Stimulated activated CD4-positive, alpha-beta T cell treated with anti-CD3 and anti-CD28 coated beads, Interleukin-12 subunit alpha, Interleukin-12 subunit beta, amount 100 ng/mL, for 4 hours (primary cell): ENCODE measurements around the gene RGR.
"Not testable (repeated sequence)": the region's sequence is repeated elsewhere in the genome, so short reads cannot be mapped to it uniquely, and the experiment has no call there.

ENCODE experiments used
- DNase-seq: peaks from one replicate; pipeline ENCODE4 v3.0.0-alpha.2; 2020

Gene RGR

GRCh38 chr10:84261236-84261915, 16.5 kb downstream of the RGR start:
- no peak for DNase-seq

DNA sequence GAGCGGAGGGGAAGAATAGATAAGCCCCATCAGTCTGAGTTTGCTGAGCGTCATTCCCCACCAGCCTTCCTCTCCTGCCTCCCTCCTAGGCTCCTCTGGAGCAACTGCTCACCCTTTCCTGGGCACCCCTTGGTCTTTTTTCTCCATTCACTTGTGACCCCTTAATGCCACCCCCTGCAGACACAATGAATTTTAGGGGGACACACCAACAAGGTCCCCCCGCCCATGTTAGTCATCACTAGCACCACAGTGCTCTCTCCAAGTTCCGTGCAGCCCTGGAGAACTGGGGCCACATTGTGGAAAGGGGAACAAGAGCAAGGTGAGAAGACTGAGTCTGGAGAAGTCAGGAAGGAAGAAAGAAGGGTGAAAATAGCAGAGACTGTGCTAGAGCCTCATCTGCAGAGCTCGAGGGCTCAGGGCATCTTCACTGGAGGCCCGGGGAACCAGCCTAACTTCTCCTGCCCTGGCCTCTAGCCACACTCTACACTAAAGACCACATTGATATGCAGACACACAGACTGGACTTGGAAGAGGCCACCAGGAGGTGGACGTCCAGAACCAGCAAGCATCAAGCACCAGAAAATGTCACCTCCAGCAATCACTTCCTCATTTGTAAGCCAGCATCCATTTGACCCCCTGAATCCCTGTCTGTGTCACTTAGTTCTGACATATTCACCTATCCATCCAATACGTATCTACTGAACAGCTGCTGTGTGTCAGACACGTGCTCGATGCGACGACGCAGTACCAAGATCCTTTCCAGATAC, 17.5 kb downstream of the RGR start:
- no peak for DNase-seq

DNA sequence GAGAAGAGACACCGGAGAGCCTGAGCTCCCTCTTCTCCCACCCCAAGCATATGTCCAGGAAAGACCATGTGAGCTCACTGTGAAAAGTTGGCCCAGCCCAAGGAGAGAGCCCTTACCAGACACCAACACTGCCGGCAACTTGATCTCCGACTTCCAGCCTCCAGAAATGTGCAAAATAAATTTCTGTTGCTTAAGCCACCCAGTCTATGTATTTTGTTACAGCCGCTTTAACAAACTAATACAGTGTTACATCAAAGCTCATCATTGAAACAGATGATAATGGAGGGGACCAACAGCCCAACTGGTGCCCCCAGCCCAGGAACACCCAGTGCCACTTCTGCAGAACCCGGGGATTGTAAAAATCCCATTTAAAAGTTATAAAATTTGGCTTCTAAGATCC, 18.9 kb downstream of the RGR start:
- no peak for DNase-seq

- peak; percentile 64 for DNase-seq
Measured at GRCh38 chr10:84264611-84265141, 19.8 kb downstream of the RGR start.

DNA sequence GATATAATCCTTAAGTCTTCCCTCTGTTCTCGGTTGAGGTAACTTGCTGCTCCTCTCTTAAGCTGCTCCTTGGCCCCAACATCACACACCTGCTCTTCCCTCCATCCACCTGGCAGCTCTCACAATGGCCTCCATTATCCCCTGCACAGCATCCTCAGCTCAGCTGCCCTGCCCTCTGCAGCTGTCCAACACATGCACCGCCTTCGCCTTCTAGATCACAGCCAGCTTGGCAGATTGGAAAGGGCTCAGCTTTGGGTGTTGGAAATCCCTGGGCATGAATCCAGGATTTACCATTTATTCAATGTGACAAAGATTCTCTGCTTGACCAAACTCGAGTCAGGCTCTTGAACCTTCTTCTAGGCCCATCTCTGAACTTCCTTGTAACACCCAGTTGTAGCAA, 20.6 kb downstream of the RGR start:
- no peak for DNase-seq

- DNase-seq = peak; percentile 65
Measured at GRCh38 chr10:84267503-84268126, 22.8 kb downstream of the RGR start.

GRCh38 chr10:84269162-84269561, 24.3 kb downstream of the RGR start:
- no peak for DNase-seq

DNA sequence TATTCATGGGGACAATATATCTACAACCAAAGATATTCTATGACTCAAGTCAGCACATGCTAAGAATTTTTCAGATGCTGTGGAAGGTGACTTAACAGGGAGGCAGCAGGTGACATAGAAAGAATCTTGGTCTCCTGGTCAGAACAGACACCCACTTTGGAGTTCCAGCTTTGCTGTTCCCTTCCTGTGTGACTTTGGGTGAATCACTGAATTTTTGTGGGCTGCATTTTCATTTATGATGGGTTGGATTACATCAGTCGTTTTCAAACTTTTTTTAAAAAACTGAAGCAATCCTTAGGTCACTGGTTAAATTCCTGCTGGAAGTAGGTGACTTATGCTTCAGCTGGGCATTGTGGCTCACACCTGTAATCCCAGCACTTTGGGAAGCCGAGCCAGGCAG, 24.9 kb downstream of the RGR start:
- DNase-seq = no peak

- DNase-seq = no peak
Measured at GRCh38 chr10:84270708-84271107, 25.9 kb downstream of the RGR start.

DNA sequence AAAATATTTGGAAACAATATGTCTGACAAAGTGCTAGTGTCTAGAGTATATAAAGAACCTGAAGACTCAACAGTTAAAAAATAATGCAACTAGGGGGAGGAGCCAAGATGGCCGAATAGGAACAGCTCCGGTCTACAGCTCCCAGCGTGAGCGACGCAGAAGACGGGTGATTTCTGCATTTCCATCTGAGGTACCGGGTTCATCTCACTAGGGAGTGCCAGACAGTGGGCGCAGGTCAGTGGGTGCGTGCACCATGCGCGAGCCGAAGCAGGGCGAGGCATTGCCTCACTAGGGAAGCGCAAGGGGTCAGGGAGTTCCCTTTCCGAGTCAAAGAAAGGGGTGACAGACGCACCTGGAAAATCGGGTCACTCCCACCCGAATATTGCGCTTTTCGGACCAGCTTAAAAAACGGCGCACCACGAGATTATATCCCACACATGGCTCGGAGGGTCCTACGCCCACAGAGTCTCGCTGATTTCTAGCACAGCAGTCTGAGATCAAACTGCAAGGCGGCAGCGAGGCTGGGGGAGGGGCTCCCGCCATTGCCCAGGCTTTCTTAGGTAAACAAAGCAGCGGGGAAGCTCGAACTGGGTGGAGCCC, 35.1 kb downstream of the RGR start:
- DNase-seq = not testable (repeated sequence)

DNA sequence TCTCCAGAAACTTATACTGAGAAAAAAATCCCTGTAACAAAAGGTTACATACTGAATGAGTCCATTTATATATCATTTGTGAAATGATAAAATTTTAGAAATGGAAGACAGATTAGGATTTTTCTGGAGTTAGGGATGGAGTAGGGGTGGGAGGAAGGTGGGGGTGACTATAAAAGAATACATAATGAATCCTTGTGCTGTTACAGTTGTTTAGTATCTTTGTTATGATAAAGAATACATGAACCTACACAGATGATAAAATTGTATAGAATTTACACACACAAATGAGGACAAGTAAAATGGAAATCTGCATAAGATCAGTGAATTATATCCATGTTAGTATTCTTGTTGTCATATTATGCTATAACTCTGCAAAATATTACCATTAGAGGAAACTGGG, 41.8 kb downstream of the RGR start:
- DNase-seq = no peak

DNA sequence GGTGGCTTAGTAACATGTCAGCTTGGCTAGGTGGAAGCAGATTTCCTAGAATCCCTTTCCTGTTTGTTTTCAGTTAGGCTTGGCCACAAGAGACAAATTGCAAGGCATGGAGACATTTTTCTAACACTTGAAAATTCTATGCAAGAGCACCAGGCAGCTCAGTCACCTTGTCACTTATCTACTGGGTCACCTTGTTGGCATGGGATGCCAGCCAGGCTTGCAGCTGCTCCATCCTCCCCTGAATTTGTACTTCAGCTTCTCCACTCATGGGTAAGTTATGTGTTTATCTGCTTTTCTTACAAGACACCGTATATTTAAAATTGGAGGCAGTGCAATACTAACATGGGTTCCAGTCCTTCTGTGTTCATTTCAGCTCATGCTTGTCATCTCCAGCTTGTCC, 43.3 kb downstream of the RGR start:
- no peak for DNase-seq

GRCh38 chr10:84289521-84290200, 44.8 kb downstream of the RGR start:
- DNase-seq = no peak

GRCh38 chr10:84290235-84290634, 45.4 kb downstream of the RGR start:
- DNase-seq = no peak

GRCh38 chr10:84291384-84291783, 46.5 kb downstream of the RGR start:
- no peak for DNase-seq

GRCh38 chr10:84292502-84292901, 47.6 kb downstream of the RGR start:
- no peak for DNase-seq

- DNase-seq = no peak
Measured at GRCh38 chr10:84293171-84293570, 48.3 kb downstream of the RGR start.

DNA sequence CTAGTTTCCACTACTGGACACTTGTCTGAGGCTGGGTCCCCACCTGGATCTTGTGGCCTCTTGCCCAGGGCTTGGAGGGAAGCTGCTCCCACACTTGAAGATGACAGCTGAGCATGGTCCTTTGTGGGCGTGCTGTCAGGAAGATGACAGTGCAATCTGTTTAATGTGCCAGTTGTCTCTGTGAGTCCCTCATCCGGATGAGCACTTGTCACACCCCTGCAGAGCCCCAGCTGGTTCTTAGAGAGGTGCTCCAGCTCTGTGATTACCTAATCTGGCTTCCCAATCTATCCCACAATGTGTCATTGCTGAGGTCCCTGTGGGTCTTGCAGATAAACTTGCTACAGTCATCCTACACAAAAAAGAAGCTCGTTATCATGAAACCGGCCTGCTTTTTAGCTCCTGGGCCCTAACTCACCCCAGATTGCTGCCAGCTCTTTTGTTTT, 48.7 kb downstream of the RGR start:
- DNase-seq = no peak

GRCh38 chr10:84294766-84295447, 50.1 kb downstream of the RGR start:
- no peak for DNase-seq

GRCh38 chr10:84296091-84296981, 51.5 kb downstream of the RGR start:
- no peak for DNase-seq

GRCh38 chr10:84298057-84298456, 53.2 kb downstream of the RGR start:
- no peak for DNase-seq
